Stimulated activated CD4-positive, alpha-beta T cell treated with anti-CD3 and anti-CD28 coated beads, Interleukin-1b, Interleukin-23, amount 100 ng/mL, for 1 hour (primary cell): ENCODE results near the gene ACTA2.

Experiments
- DNase-seq, 2 donors: peaks; one replicate each; pipeline ENCODE4 v3.0.0-alpha.2; 2020; ENCODE audit warnings: low read depth in 2 of 2

ACTA2 gene

GRCh38 chr10:88892222-88892967 is 60.2 kb downstream of the ACTA2 start:
- no peak for DNase-seq

GRCh38 chr10:88890681-88891381 is 61.7 kb downstream of the ACTA2 start:
- DNase-seq, result no peak

GRCh38 chr10:88889559-88890337 is 62.8 kb downstream of the ACTA2 start:
- no peak for DNase-seq

- no peak for DNase-seq
Measured at GRCh38 chr10:88888810-88889445, 63.6 kb downstream of the ACTA2 start.

GRCh38 chr10:88886557-88886956 is 66.0 kb downstream of the ACTA2 start:
- DNase-seq, result no peak
